OCI-LY7 (cell line): Measurements from ENCODE around the gene DAPK2.

Experiments used
- EZH2phosphoT487 ChIP-seq: fragments of 200-600 bp; sonication (generic); IDR thresholded peaks from 2 replicates; pipeline ENCODE4 v1.6.1; 2018; ENCODE audit warnings: low read depth, borderline replicate concordance, mild to moderate bottlenecking, mixed run types, antibody characterized with exemption, low read length, moderate library complexity, mixed read lengths
- TF ChIP-seq, protein P1 (sequence below): fragments of 200-600 bp; sonication (generic); conservative IDR thresholded peaks from 2 replicates; pipeline ENCODE4 v1.5.1; 2014; ENCODE audit warnings: mild to moderate bottlenecking, antibody characterized with exemption, low read length, moderate library complexity, mixed read lengths

DNA sequence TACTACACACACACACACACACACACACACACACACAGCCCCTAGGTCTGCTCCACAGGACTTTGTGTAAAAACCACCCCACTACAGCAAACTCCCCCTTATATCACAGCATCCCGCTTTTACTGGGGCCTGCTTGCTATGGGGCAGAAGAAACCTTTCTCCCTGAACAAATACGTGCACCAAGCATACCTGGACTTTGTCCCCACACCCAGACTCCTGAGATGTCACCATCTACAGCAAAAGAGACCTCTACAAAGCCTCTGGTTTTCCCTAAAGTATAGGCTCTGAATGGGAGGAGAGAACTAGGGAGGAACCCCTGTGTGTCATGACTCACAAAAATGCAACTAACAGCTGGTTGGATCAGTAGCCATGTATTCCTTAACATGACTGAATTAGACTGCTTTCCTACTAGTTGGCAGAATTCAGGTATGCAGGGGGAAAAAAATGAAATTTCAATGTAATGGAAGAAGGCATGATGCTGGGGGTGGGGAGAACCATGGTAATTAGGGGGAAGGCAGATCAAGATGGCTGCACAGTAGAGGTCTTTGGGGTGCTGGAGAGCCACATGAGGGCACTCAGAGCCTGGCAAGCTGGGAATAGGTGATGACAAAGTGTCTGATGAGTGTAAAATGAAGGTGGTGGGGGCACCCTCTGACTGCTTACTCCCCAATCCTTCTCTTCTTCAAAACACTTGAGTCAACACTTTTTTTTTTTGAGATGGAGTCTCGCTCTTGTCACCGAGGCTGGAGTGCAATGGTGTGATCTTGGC is 45.9 kb downstream of the DAPK2 start:
- TF ChIP-seq, protein P1, sequence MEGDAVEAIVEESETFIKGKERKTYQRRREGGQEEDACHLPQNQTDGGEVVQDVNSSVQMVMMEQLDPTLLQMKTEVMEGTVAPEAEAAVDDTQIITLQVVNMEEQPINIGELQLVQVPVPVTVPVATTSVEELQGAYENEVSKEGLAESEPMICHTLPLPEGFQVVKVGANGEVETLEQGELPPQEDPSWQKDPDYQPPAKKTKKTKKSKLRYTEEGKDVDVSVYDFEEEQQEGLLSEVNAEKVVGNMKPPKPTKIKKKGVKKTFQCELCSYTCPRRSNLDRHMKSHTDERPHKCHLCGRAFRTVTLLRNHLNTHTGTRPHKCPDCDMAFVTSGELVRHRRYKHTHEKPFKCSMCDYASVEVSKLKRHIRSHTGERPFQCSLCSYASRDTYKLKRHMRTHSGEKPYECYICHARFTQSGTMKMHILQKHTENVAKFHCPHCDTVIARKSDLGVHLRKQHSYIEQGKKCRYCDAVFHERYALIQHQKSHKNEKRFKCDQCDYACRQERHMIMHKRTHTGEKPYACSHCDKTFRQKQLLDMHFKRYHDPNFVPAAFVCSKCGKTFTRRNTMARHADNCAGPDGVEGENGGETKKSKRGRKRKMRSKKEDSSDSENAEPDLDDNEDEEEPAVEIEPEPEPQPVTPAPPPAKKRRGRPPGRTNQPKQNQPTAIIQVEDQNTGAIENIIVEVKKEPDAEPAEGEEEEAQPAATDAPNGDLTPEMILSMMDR = no peak
- no peak for TF ChIP-seq EZH2phosphoT487
